Measurements from ENCODE around the gene NANS.
A peak's percentile ranks its signal among the peaks of the same experiment; 100 is the strongest.

Gene NANS

DNA sequence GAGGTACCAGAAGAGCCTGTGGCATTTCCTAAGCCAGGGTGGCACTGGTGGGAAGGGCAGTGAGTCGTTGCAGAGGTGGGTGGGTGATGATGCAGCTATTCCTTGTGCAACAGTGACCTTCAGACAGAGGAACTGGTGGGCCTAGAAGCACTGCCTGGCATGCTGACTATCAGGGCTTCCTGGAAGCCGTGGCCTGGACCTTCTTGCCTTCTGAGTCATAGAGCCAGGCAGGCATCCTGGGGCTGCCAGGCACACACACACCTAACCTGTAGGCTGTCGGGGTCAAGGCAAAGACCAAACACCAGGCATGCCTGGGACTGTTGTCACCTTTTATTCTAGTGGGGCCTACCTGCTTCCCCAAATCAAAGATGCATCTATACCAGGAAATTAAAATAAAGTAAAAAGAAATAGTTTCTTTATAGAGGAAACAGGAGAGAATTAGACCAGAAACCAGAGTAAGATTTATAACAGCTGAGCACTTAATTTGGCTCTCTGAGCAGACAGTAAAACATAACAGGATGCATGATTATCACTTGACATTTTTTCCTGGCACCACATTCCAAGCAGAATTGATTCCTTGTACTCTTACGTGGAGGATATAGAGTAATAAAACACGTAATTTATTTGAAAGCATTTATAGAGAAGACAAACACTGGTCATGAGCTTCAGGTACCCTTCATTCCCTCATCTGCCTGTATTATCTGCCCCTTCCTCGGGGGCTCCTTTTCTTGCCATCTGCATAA is 25.1 kb downstream of the NANS start:
- TF ChIP-seq, protein P1, sequence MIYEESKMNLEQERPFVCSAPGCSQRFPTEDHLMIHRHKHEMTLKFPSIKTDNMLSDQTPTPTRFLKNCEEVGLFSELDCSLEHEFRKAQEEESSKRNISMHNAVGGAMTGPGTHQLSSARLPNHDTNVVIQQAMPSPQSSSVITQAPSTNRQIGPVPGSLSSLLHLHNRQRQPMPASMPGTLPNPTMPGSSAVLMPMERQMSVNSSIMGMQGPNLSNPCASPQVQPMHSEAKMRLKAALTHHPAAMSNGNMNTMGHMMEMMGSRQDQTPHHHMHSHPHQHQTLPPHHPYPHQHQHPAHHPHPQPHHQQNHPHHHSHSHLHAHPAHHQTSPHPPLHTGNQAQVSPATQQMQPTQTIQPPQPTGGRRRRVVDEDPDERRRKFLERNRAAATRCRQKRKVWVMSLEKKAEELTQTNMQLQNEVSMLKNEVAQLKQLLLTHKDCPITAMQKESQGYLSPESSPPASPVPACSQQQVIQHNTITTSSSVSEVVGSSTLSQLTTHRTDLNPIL (CRISPR knock-in tag; IDR thresholded peaks at IDR 0.05; ENCODE audit: low read depth) = no peak
- TF ChIP-seq ISL1 (CRISPR knock-in tag; IDR thresholded peaks at IDR 0.05) = peak; percentile 8; the same call in 1 of the 2 replicates
- peak; percentile 75 for ATAC-seq

DNA sequence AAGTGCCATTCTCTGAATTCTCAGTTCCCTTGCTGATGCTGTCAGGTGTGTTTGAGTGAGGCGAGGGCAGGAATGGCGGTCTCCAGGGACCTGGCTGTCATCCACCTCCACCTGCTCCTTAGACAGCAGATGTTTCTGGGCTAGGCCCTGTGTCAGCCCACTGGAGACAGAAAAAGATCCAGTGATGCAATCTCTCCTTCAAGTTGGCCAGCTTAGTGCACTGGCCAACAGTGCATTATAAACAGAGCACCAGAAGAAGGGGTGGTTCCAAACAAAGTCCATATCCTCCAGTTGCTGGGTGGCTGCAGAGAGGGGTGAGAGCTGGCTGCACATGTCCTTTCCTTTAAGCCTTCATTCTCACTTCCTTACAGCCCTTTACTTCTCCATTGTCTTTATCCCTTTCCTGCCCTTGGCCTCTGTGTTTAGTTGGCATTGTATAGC is 26.5 kb downstream of the NANS start:
- TF ChIP-seq, protein P2, sequence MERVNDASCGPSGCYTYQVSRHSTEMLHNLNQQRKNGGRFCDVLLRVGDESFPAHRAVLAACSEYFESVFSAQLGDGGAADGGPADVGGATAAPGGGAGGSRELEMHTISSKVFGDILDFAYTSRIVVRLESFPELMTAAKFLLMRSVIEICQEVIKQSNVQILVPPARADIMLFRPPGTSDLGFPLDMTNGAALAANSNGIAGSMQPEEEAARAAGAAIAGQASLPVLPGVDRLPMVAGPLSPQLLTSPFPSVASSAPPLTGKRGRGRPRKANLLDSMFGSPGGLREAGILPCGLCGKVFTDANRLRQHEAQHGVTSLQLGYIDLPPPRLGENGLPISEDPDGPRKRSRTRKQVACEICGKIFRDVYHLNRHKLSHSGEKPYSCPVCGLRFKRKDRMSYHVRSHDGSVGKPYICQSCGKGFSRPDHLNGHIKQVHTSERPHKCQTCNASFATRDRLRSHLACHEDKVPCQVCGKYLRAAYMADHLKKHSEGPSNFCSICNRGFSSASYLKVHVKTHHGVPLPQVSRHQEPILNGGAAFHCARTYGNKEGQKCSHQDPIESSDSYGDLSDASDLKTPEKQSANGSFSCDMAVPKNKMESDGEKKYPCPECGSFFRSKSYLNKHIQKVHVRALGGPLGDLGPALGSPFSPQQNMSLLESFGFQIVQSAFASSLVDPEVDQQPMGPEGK (CRISPR knock-in tag; IDR thresholded peaks at IDR 0.05; ENCODE audit: borderline replicate concordance) = no peak
- TF ChIP-seq ZNF565 (CRISPR knock-in tag; conservative IDR thresholded peaks at IDR 0.05; ENCODE audit: low read depth) = no peak
- TF ChIP-seq ZNF8 (CRISPR knock-in tag; IDR thresholded peaks at IDR 0.05) = no peak
- TF ChIP-seq, protein P3, sequence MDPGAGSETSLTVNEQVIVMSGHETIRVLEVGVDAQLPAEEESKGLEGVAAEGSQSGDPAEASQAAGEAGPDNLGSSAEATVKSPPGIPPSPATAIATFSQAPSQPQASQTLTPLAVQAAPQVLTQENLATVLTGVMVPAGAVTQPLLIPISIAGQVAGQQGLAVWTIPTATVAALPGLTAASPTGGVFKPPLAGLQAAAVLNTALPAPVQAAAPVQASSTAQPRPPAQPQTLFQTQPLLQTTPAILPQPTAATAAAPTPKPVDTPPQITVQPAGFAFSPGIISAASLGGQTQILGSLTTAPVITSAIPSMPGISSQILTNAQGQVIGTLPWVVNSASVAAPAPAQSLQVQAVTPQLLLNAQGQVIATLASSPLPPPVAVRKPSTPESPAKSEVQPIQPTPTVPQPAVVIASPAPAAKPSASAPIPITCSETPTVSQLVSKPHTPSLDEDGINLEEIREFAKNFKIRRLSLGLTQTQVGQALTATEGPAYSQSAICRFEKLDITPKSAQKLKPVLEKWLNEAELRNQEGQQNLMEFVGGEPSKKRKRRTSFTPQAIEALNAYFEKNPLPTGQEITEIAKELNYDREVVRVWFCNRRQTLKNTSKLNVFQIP (CRISPR knock-in tag; IDR thresholded peaks at IDR 0.05; ENCODE audit: borderline replicate concordance, low read depth) = no peak
- no peak for TF ChIP-seq ISL1 (CRISPR knock-in tag; IDR thresholded peaks at IDR 0.05)
- no peak for TF ChIP-seq SNAI2 (CRISPR knock-in tag; IDR thresholded peaks at IDR 0.05)
- TF ChIP-seq GLIS3 (CRISPR knock-in tag; IDR thresholded peaks at IDR 0.05) = no peak
- TF ChIP-seq TCF4 (CRISPR knock-in tag; IDR thresholded peaks at IDR 0.05; ENCODE audit: borderline replicate concordance) = no peak
- TF ChIP-seq PPARA (CRISPR knock-in tag; IDR thresholded peaks at IDR 0.05; ENCODE audit: borderline replicate concordance) = no peak
- no peak for TF ChIP-seq ZFP30 (CRISPR knock-in tag; IDR thresholded peaks at IDR 0.05)
- TF ChIP-seq ZNF70 (CRISPR knock-in tag; IDR thresholded peaks at IDR 0.05) = no peak
- TF ChIP-seq CSDC2 (CRISPR knock-in tag; IDR thresholded peaks at IDR 0.05) = no peak
- ATAC-seq = no peak

DNA sequence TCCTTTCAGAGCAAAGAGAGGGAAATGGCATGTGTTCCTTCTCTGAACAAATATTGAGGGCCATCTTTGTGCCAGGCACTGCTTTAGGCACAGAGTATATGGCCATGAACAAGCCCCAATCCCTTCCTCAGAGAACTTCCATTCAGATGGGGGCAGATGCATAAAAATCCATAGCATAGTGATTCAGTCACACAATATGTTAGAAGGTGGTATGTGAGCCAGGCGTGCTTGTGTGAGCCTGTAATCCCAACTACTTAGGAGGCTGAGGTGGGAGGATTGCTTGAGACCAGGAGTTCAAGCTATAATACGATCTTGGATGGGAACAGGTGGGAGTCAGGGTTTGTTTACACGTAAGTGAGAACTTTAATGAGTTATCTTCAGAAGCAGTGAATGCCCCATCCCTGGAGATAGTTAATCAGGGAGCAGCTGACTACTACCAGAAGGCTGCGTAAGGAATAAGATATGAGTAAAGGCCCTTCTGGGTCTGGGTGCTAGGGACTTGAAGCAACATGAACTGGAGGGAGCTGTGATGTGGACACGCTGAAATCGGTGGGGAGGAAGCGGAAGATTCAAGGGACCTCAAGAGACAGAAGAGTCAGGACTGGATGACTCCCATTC is 27.1 kb downstream of the NANS start:
- TF ChIP-seq, protein P1 (CRISPR knock-in tag; IDR thresholded peaks at IDR 0.05; ENCODE audit: low read depth) = no peak
- TF ChIP-seq SNAI2 (CRISPR knock-in tag; IDR thresholded peaks at IDR 0.05) (no peak), CSDC2 (CRISPR knock-in tag; IDR thresholded peaks at IDR 0.05) (no peak), ISL1 (CRISPR knock-in tag; IDR thresholded peaks at IDR 0.05) (no peak), ESRRG (CRISPR knock-in tag; IDR thresholded peaks at IDR 0.05) (no peak), RARB (CRISPR knock-in tag; IDR thresholded peaks at IDR 0.05) (no peak), TOX (CRISPR knock-in tag; IDR thresholded peaks at IDR 0.05; ENCODE audit: borderline replicate concordance) (no peak), ZFP30 (CRISPR knock-in tag; IDR thresholded peaks at IDR 0.05) (no peak), BACH2 (CRISPR knock-in tag; IDR thresholded peaks at IDR 0.05; ENCODE audit: borderline replicate concordance) (no peak), GLIS3 (CRISPR knock-in tag; IDR thresholded peaks at IDR 0.05) (no peak), ARNTL (CRISPR knock-in tag; IDR thresholded peaks at IDR 0.05; ENCODE audit: borderline replicate concordance, low read depth) (no peak), TCF4 (CRISPR knock-in tag; IDR thresholded peaks at IDR 0.05; ENCODE audit: borderline replicate concordance) (no peak), ZNF70 (CRISPR knock-in tag; IDR thresholded peaks at IDR 0.05) (no peak), PPARA (CRISPR knock-in tag; IDR thresholded peaks at IDR 0.05; ENCODE audit: borderline replicate concordance) (no peak)
- TF ChIP-seq, protein P2 (CRISPR knock-in tag; IDR thresholded peaks at IDR 0.05; ENCODE audit: borderline replicate concordance) = no peak
- TF ChIP-seq, protein P4, sequence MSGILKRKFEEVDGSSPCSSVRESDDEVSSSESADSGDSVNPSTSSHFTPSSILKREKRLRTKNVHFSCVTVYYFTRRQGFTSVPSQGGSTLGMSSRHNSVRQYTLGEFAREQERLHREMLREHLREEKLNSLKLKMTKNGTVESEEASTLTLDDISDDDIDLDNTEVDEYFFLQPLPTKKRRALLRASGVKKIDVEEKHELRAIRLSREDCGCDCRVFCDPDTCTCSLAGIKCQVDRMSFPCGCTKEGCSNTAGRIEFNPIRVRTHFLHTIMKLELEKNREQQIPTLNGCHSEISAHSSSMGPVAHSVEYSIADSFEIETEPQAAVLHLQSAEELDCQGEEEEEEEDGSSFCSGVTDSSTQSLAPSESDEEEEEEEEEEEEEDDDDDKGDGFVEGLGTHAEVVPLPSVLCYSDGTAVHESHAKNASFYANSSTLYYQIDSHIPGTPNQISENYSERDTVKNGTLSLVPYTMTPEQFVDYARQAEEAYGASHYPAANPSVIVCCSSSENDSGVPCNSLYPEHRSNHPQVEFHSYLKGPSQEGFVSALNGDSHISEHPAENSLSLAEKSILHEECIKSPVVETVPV (CRISPR knock-in tag; IDR thresholded peaks at IDR 0.05) = no peak
- TF ChIP-seq, protein P3 (CRISPR knock-in tag; IDR thresholded peaks at IDR 0.05; ENCODE audit: borderline replicate concordance, low read depth) = no peak
- no peak for ATAC-seq
